HG02610 (cell line): ENCODE results near the gene TIMP3.

Experiments used
- ATAC-seq: cut with Tn5 transposase; IDR thresholded peaks from one replicate; pipeline ENCODE4 v1.9.1; 2021; ENCODE audit warnings: mild to moderate bottlenecking, moderate library complexity; ENCODE audit not compliant: unreplicated experiment

Gene TIMP3

GRCh38 chr22:32877196-32877595 lies 75.7 kb downstream of the TIMP3 start:
- no peak for ATAC-seq

- ATAC-seq, result no peak
Measured at GRCh38 chr22:32879550-32879949, 78.0 kb downstream of the TIMP3 start.

GRCh38 chr22:32880061-32880460 lies 78.6 kb downstream of the TIMP3 start:
- ATAC-seq, result no peak

GRCh38 chr22:32880505-32880892 lies 79.0 kb downstream of the TIMP3 start:
- no peak for ATAC-seq

GRCh38 chr22:32880893-32881596 lies 79.5 kb downstream of the TIMP3 start:
- ATAC-seq, result no peak

GRCh38 chr22:32882360-32882755 lies 80.9 kb downstream of the TIMP3 start:
- no peak for ATAC-seq

GRCh38 chr22:32882774-32883530 lies 81.4 kb downstream of the TIMP3 start:
- ATAC-seq, result no peak

- ATAC-seq, result no peak
Measured at GRCh38 chr22:32887324-32887980, 85.9 kb downstream of the TIMP3 start.

GRCh38 chr22:32888976-32889375 lies 87.5 kb downstream of the TIMP3 start:
- ATAC-seq, result no peak

- ATAC-seq, result no peak
Measured at GRCh38 chr22:32896891-32897290, 95.4 kb downstream of the TIMP3 start.

GRCh38 chr22:32897400-32897799 lies 95.9 kb downstream of the TIMP3 start:
- no peak for ATAC-seq

GRCh38 chr22:32900886-32901635 lies 99.6 kb downstream of the TIMP3 start:
- ATAC-seq, result no peak

GRCh38 chr22:32901925-32902324 lies 100.4 kb downstream of the TIMP3 start:
- ATAC-seq, result no peak

- no peak for ATAC-seq
Measured at GRCh38 chr22:32903507-32903906, 102.0 kb downstream of the TIMP3 start.

GRCh38 chr22:32904044-32904443 lies 102.5 kb downstream of the TIMP3 start:
- no peak for ATAC-seq

GRCh38 chr22:32905400-32905799 lies 103.9 kb downstream of the TIMP3 start:
- ATAC-seq, result no peak

- no peak for ATAC-seq
Measured at GRCh38 chr22:32909581-32910428, 108.3 kb downstream of the TIMP3 start.

GRCh38 chr22:32910429-32910772 lies 108.9 kb downstream of the TIMP3 start:
- ATAC-seq, result no peak

GRCh38 chr22:32911503-32911902 lies 110.0 kb downstream of the TIMP3 start:
- ATAC-seq, result no peak
